IgD-negative memory B cell (primary cell): ENCODE results near the gene OR7A10. TPM values are rescaled to one million over a fixed set of nuclear protein-coding genes. Genes with fewer than 3 reads are reported as not detected.

Source experiments
- H3K27ac Mint-ChIP-seq, 3 donors: one replicate each; pipeline ENCODE4 v1.8.0; 2020 to 2022; ENCODE audit warnings: mild to moderate bottlenecking in 3 of 3, mixed read lengths in 3 of 3, moderate library complexity in 1 of 3
- H3K27me3 Mint-ChIP-seq: one replicate; pipeline ENCODE4 v1.8.0; 2021; ENCODE audit warnings: mixed read lengths
- H3K36me3 Mint-ChIP-seq: one replicate; pipeline ENCODE4 v1.8.0; 2020; ENCODE audit warnings: mild to moderate bottlenecking, mixed read lengths
- H3K4me1 Mint-ChIP-seq, 3 donors: one replicate each; pipeline ENCODE4 v1.8.0; 2020 to 2022; ENCODE audit warnings: mixed read lengths in 3 of 3, mild to moderate bottlenecking in 1 of 3
- H3K4me3 Mint-ChIP-seq, 4 donors: one replicate each; pipeline ENCODE4 v1.8.0; 2020 to 2022; ENCODE audit warnings: mild to moderate bottlenecking in 4 of 4, mixed read lengths in 4 of 4, moderate library complexity in 3 of 4
- H3K9me3 Mint-ChIP-seq, 3 donors: one replicate each; pipeline ENCODE4 v1.8.0; 2020 to 2021; ENCODE audit warnings: mixed read lengths in 3 of 3, mild to moderate bottlenecking in 1 of 3
- polyA plus RNA-seq: library from polyadenylated mRNA; unstranded; fragments of 300-500 nt; fragmentation: Illumina TruSeq; gene quantifications from one replicate; pipeline ENCODE4 v1.2.3, GENCODE V29; 2021

Gene OR7A10
- not detected for polyA plus RNA-seq

GRCh38 chr19:14848822-14849221, at the start of gene OR7A10:
Gene OR7A10 (minus strand): TSS chr19:14848922. CDS start chr19:14841877, 7,045 bp downstream.
- Mint-ChIP-seq H3K27me3 (peaks cover 8% of the 10 kb centered on the region), H3K4me3 (no peak within 1 kb of the TSS), H3K27ac (no peak within 1 kb of the TSS), H3K9me3 (peaks cover 0 to 4% (median 0%) of the 10 kb centered on the region in 3 donors), H3K4me1 (peaks cover 0 to 3% (median 0%) of the 10 kb centered on the region in 3 donors), H3K36me3 (no peaks in the 10 kb centered on the region)

GRCh38 chr19:14890643-14891379, 42.1 kb upstream of the OR7A10 start:
- Mint-ChIP-seq H3K9me3 (no peaks in the 10 kb centered on the region), H3K27me3 (peaks cover 10% of the 10 kb centered on the region), H3K27ac (peak overlapping the region in 1 of 3 donors; percentile 13), H3K4me1 (peaks cover 8 to 19% (median 10%) of the 10 kb centered on the region in 3 donors), H3K36me3 (peaks cover 1% of the 10 kb centered on the region), H3K4me3 (no peak overlapping the region)

- Mint-ChIP-seq H3K4me1 (peaks cover 12 to 22% (median 13%) of the 10 kb centered on the region in 3 donors), H3K4me3 (no peak overlapping the region), H3K27me3 (peaks cover 5% of the 10 kb centered on the region), H3K9me3 (no peaks in the 10 kb centered on the region), H3K27ac (peak overlapping the region in 1 of 3 donors; percentile 13), H3K36me3 (no peaks in the 10 kb centered on the region)
These were observed 41.4 kb upstream of the OR7A10 start for GRCh38 chr19:14889994-14890642.

DNA sequence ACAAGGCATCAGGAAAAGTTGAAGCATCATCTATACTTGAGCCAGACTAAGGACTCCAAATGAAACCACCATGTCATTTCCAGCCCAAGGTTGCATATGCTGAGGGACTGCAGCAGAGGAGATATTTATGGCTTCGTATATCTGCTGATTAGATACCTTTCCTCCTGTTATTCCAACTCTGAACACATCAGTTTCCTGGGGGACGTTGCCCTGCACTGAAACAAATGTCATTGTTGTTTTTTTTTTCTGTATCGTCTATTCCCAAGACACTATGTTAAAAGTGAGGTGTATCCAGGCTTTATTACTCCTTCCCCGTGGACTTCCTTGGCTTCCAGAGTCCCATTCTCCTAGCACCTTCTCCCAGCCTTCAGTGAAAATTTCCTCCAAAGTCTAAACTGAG, 37.3 kb upstream of the OR7A10 start, which contains the start of gene OR7A17:
TSS of gene OR7A17 (minus strand) at position 101 of the 400 bp plus-strand sequence. CDS start 4,777 bp downstream, outside the sequence.
- peaks cover 14 to 28% (median 16%) of the 10 kb centered on the region in 3 donors for H3K4me1 Mint-ChIP-seq
- peak within 1 kb of the TSS in 1 of 4 donors; percentile 81 for H3K4me3 Mint-ChIP-seq
- H3K27ac Mint-ChIP-seq = peak within 1 kb of the TSS in 2 of 3 donors; percentile 31 to 32
- H3K27me3 Mint-ChIP-seq = peaks cover 12% of the 10 kb centered on the region
- no peaks in the 10 kb centered on the region for H3K36me3 Mint-ChIP-seq
- peaks cover 0 to 2% (median 0%) of the 10 kb centered on the region in 3 donors for H3K9me3 Mint-ChIP-seq

DNA sequence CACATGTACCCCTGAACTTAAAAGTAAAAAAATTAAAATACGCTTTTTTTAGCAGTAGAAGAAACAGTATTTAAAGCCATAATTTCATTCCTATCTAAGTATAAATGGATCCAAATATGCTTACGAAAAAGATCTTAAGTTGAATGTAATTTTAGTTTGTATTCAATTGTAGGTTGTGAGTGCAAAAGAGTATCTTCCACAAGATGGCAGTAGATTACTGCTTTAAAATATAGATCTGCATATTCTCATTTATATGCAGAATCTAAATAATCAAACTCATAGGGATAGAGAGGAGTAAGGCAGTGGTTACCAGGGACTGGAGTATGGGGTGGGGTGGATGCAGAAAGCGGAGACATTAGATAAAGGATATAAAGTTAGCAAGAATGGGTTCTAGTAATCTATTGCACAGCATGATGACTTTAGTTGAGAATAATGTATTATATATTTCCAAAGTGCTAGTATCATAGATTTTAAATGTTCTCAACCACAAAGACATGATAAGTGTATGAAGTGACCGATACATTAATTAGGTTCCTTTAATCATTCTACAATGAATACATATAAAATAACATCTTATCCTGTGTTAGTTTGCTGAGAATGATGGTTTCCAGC, 23.0 kb upstream of the OR7A10 start:
- H3K9me3 Mint-ChIP-seq = no peaks in the 10 kb centered on the region
- peaks cover 13% of the 10 kb centered on the region for H3K27me3 Mint-ChIP-seq
- H3K4me1 Mint-ChIP-seq = no peaks in the 10 kb centered on the region
- H3K4me3 Mint-ChIP-seq = no peak overlapping the region
- no peaks in the 10 kb centered on the region for H3K36me3 Mint-ChIP-seq
- H3K27ac Mint-ChIP-seq = no peak overlapping the region

GRCh38 chr19:14868497-14868896, 19.8 kb upstream of the OR7A10 start:
- Mint-ChIP-seq H3K4me3 (no peak overlapping the region), H3K4me1 (no peaks in the 10 kb centered on the region), H3K36me3 (no peaks in the 10 kb centered on the region), H3K9me3 (no peaks in the 10 kb centered on the region), H3K27me3 (peaks cover 8% of the 10 kb centered on the region), H3K27ac (no peak overlapping the region)

DNA sequence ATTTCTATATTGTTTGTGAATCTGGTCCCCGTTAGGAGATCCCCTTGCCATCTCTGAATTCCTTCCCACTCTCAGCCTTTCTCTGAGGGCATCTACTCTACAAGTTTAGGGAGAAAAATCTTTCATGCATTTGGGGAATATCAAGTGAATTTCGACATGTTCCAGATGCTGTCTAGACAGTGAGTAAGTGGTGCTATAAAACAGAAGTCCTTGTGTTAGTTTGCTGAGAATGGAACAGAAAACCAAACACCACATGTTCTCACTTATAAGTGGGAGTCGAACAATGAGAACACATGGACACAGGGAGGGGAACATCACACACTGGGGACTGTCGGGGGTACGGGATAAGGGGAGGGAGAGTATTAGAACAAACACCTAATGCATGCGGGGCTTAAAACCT, 5.1 kb downstream of the OR7A10 start:
- H3K4me1 Mint-ChIP-seq = peaks cover 0 to 1% (median 0%) of the 10 kb centered on the region in 3 donors
- H3K4me3 Mint-ChIP-seq = no peak overlapping the region
- H3K36me3 Mint-ChIP-seq = no peaks in the 10 kb centered on the region
- peaks cover 17% of the 10 kb centered on the region for H3K27me3 Mint-ChIP-seq
- peaks cover 0 to 4% (median 0%) of the 10 kb centered on the region in 3 donors for H3K9me3 Mint-ChIP-seq
- H3K27ac Mint-ChIP-seq = no peak overlapping the region

- H3K4me1 Mint-ChIP-seq = peaks cover 0 to 1% (median 0%) of the 10 kb centered on the region in 3 donors
- no peak overlapping the region for H3K4me3 Mint-ChIP-seq
- H3K36me3 Mint-ChIP-seq = no peaks in the 10 kb centered on the region
- H3K27me3 Mint-ChIP-seq = peaks cover 17% of the 10 kb centered on the region
- no peak overlapping the region for H3K27ac Mint-ChIP-seq
- peaks cover 0 to 4% (median 0%) of the 10 kb centered on the region in 3 donors for H3K9me3 Mint-ChIP-seq
These were observed 5.6 kb downstream of the OR7A10 start for GRCh38 chr19:14843169-14843568.

- peaks cover 19% of the 10 kb centered on the region for H3K27me3 Mint-ChIP-seq
These were observed 8.5 kb downstream of the OR7A10 start for GRCh38 chr19:14840206-14840605.

GRCh38 chr19:14837391-14837790, 11.3 kb downstream of the OR7A10 start:
- Mint-ChIP-seq H3K36me3 (no peaks in the 10 kb centered on the region), H3K4me1 (no peaks in the 10 kb centered on the region), H3K27ac (no peak overlapping the region), H3K9me3 (peaks cover 0 to 5% (median 0%) of the 10 kb centered on the region in 3 donors), H3K27me3 (peaks cover 10% of the 10 kb centered on the region), H3K4me3 (no peak overlapping the region)

More at GRCh38 chr19:14840206-14840605, 8.5 kb downstream of the OR7A10 start:
- Mint-ChIP-seq H3K9me3 (peaks cover 0 to 6% (median 0%) of the 10 kb centered on the region in 3 donors), H3K27ac (no peak overlapping the region), H3K36me3 (no peaks in the 10 kb centered on the region), H3K4me3 (no peak overlapping the region), H3K4me1 (peaks cover 0 to 1% (median 0%) of the 10 kb centered on the region in 3 donors)

GRCh38 chr19:14835011-14835410, 13.7 kb downstream of the OR7A10 start, which contains the start of the genes OR7A5 and OR7C1:
Gene OR7A5 (minus strand): TSS chr19:14835185. CDS start chr19:14828241, 6,944 bp downstream.
Gene OR7C1 (minus strand): TSS chr19:14835185. CDS start chr19:14800136, 35,049 bp downstream.
- Mint-ChIP-seq H3K4me1 (peaks cover 0 to 4% (median 0%) of the 10 kb centered on the region in 3 donors), H3K4me3 (no peak within 1 kb of the TSS), H3K27ac (no peak within 1 kb of the TSS), H3K27me3 (peaks cover 4% of the 10 kb centered on the region), H3K9me3 (peaks cover 0 to 5% (median 0%) of the 10 kb centered on the region in 3 donors), H3K36me3 (no peaks in the 10 kb centered on the region)

GRCh38 chr19:14830702-14831101, 18.0 kb downstream of the OR7A10 start:
- Mint-ChIP-seq H3K27ac (no peak overlapping the region), H3K36me3 (peaks cover 2% of the 10 kb centered on the region), H3K27me3 (peaks cover 11% of the 10 kb centered on the region), H3K4me1 (peaks cover 0 to 4% (median 0%) of the 10 kb centered on the region in 3 donors), H3K4me3 (no peak overlapping the region), H3K9me3 (peaks cover 0 to 4% (median 0%) of the 10 kb centered on the region in 3 donors)

DNA sequence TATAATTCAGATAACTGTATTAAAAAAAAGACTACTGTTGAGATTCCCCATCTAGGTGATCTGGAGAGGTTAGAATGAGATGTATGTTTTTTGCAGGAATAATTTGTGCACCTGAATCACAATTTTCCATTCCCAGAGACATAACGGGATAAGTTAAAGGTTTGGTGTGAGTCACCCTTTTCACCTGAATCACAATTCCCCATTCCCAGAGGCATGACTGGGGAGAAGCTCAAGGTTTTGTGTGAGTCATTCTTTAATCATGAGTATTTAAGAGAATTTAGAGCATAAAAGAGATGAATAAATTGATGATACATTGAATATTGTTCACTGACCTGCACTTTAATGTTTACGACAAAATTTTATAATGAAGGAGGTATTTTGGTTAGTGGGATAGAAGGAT, 22.7 kb downstream of the OR7A10 start:
- Mint-ChIP-seq H3K4me3 (no peak overlapping the region), H3K27me3 (peaks cover 23% of the 10 kb centered on the region), H3K27ac (no peak overlapping the region), H3K36me3 (peaks cover 3% of the 10 kb centered on the region), H3K4me1 (peaks cover 0 to 8% (median 0%) of the 10 kb centered on the region in 3 donors), H3K9me3 (peaks cover 0 to 3% (median 0%) of the 10 kb centered on the region in 3 donors)

GRCh38 chr19:14821937-14822336, 26.8 kb downstream of the OR7A10 start:
- H3K36me3 Mint-ChIP-seq = peaks cover 3% of the 10 kb centered on the region
- peaks cover 0 to 4% (median 0%) of the 10 kb centered on the region in 3 donors for H3K4me1 Mint-ChIP-seq
- no peak overlapping the region for H3K27ac Mint-ChIP-seq
- peaks cover 0 to 6% (median 0%) of the 10 kb centered on the region in 3 donors for H3K9me3 Mint-ChIP-seq
- peaks cover 20% of the 10 kb centered on the region for H3K27me3 Mint-ChIP-seq
- H3K4me3 Mint-ChIP-seq = peak overlapping the region in 1 of 4 donors; percentile 32
